Uterus (tissue), 2 donors: ENCODE results near the gene MAD1L1.

Experiments
- POLR2A ChIP-seq, 2 donors: fragments of 450-650 bp; IDR thresholded peaks; one replicate each; pipeline ENCODE4 v1.6.1; 2016; ENCODE audit warnings: antibody characterized with exemption in 2 of 2, mild to moderate bottlenecking in 1 of 2, moderate library complexity in 1 of 2
- TF ChIP-seq, protein P1 (sequence below), 4 experiments: fragments of 200-600 bp in 2 of 4; fragments of 450-650 bp in 2 of 4; sonication (generic) in 2 of 4; IDR thresholded peaks; one replicate each; pipeline ENCODE4 v1.5.1; 2016 to 2019; ENCODE audit warnings: antibody characterized with exemption in 4 of 4, mild to moderate bottlenecking in 2 of 4, moderate library complexity in 1 of 4

- TF ChIP-seq, protein P1, sequence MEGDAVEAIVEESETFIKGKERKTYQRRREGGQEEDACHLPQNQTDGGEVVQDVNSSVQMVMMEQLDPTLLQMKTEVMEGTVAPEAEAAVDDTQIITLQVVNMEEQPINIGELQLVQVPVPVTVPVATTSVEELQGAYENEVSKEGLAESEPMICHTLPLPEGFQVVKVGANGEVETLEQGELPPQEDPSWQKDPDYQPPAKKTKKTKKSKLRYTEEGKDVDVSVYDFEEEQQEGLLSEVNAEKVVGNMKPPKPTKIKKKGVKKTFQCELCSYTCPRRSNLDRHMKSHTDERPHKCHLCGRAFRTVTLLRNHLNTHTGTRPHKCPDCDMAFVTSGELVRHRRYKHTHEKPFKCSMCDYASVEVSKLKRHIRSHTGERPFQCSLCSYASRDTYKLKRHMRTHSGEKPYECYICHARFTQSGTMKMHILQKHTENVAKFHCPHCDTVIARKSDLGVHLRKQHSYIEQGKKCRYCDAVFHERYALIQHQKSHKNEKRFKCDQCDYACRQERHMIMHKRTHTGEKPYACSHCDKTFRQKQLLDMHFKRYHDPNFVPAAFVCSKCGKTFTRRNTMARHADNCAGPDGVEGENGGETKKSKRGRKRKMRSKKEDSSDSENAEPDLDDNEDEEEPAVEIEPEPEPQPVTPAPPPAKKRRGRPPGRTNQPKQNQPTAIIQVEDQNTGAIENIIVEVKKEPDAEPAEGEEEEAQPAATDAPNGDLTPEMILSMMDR (IDR thresholded peaks at IDR 0.05) = no peak
- TF ChIP-seq POLR2A (IDR thresholded peaks at IDR 0.05) = no peak
These were observed 100.9 kb downstream of the MAD1L1 start for GRCh38 chr7:2131800-2132199.
